K562 (cell line): ENCODE data around the gene USP37. TPM values are rescaled to one million over a fixed set of nuclear protein-coding genes. Genes with fewer than 3 reads are reported as not detected.

ENCODE experiments used
- AFF4 ChIP-seq: sonication (generic); formaldehyde crosslinking; IDR thresholded peaks from 2 replicates; pipeline ENCODE4 v1.8.0; 2023; ENCODE audit warnings: mild to moderate bottlenecking, missing genetic modification reagents
- CHD7 ChIP-seq: fragments of 200-600 bp; sonication (generic); IDR thresholded peaks from one replicate; pipeline ENCODE4 v1.6.1; 2012; ENCODE audit warnings: mild to moderate bottlenecking, low read depth, low read length, inconsistent platforms
- CREB3 ChIP-seq: fragments of 450-650 bp; conservative IDR thresholded peaks from 2 replicates; pipeline ENCODE4 v1.6.1; 2016; ENCODE audit warnings: missing genetic modification characterization, low read depth, mild to moderate bottlenecking, missing compliant biosample characterization, moderate library complexity
- HNRNPL ChIP-seq: fragments of 200-400 bp; formaldehyde crosslinking; IDR thresholded peaks from 2 replicates; pipeline ENCODE4 v1.6.1; 2017; ENCODE audit warnings: low read depth, mild to moderate bottlenecking, low read length
- NFIX ChIP-seq: fragments of 250-450 bp; sonication (Bioruptor Pico); IDR thresholded peaks from 2 replicates; pipeline ENCODE4 v1.4.0; 2020; ENCODE audit warnings: low read depth, mild to moderate bottlenecking, moderate library complexity
- NUFIP1 ChIP-seq: fragments of 450-650 bp; IDR thresholded peaks from 2 replicates; pipeline ENCODE4 v1.6.1; 2018; ENCODE audit not compliant: partially characterized antibody
- POLR3A ChIP-seq: IDR thresholded peaks from 2 replicates; pipeline ENCODE4 v1.6.1; 2011; ENCODE audit warnings: borderline replicate concordance, mild to moderate bottlenecking, moderate library complexity; ENCODE audit not compliant: insufficient read length, insufficient read depth; ENCODE audit errors: extremely low read depth
- RBM39 ChIP-seq: fragments of 200-400 bp; formaldehyde crosslinking; optimal IDR thresholded peaks from 2 replicates; pipeline ENCODE3; 2018; ENCODE audit warnings: low read depth, low read length
- SUPT5H ChIP-seq: fragments of 450-650 bp; IDR thresholded peaks from 2 replicates; pipeline ENCODE4 v1.6.1; 2016
- polyA plus RNA-seq, 8 experiments: library from polyadenylated mRNA; depleted of rRNA in 4 of 8; stranded (reverse) in 5 of 8; unstranded in 3 of 8; fragments of >200 nt; fragmentation: Nextera tagmentation in 2 of 8; fragmentation: Illumina TruSeq in 1 of 8; extraction: Ambion mirVana in 2 of 8; extraction: Trizol in 1 of 8; gene quantifications; 2 replicates each; pipeline versions ENCODE4 v1.2.1 to v1.2.3, GENCODE V29; 2011 to 2014; ENCODE audit warnings: inconsistent platforms in 1 of 8, missing spikeins in 1 of 8
- total RNA-seq, 7 experiments: library from RNA; depleted of rRNA in 6 of 7; stranded (reverse); fragments of >200 nt in 6 of 7; fragmentation: Illumina TruSeq in 2 of 7; extraction: Trizol in 2 of 7; gene quantifications; 2 replicates each; pipeline versions ENCODE4 v1.2.1 to v1.2.3, GENCODE V29; 2011 to 2021; ENCODE audit warnings: low replicate concordance in 1 of 7

Gene USP37
- total and polyA plus RNA-seq, 9 of the 15 experiments (the other 6 are each of a cell fraction or from before 2014, with no cell fraction given), result 2.0 to 14.2 (median 8.5) TPM

GRCh38 chr2:218568190-218569037, at the start of gene USP37, which contains the start of gene CNOT9 (continued):
- TF ChIP-seq CHD7 (no peak), AFF4 (CRISPR knock-in tag) (peak; percentile 87), HNRNPL (no peak), POLR3A (no peak), SUPT5H (peak; percentile 70), NUFIP1 (no peak), CREB3 (tag) (peak; percentile 56; the same call in 1 of the 2 replicates), RBM39 (no peak), NFIX (CRISPR knock-in tag) (no peak)
